Activated CD4-positive, alpha-beta memory T cell treated with anti-CD3 and anti-CD28 coated beads, Interleukin-2, amount 10 ng/mL, durations not matched to agents 7 days and 5 days (primary cell): ENCODE measurements around the gene DENND11. TPM values are rescaled to one million over a fixed set of nuclear protein-coding genes. Genes with fewer than 3 reads are reported as not detected.
A peak's percentile ranks its signal among the peaks of the same experiment; 100 is the strongest.

Source experiments
- CTCF ChIA-PET: fragments of 350-600 bp; sonication (Branson Sonifier 250); formaldehyde crosslinking; loops from one replicate; lab custom pipeline; 2021; ENCODE audit warnings: antibody characterized with exemption, inconsistent platforms; lab: Charles Lee
- POLR2A ChIA-PET: fragments of 350-600 bp; sonication (Branson Sonifier 250); formaldehyde crosslinking; loops from one replicate; lab custom pipeline; 2021; ENCODE audit warnings: antibody characterized with exemption; lab: Charles Lee
- DNase-seq: peaks from one replicate; pipeline ENCODE4 v3.0.0-alpha.2; 2020
- H3K27ac Mint-ChIP-seq: one replicate; pipeline ENCODE4 v1.8.0; 2021; ENCODE audit warnings: mild to moderate bottlenecking, mixed read lengths
- H3K27me3 Mint-ChIP-seq: one replicate; pipeline ENCODE4 v1.8.0; 2021; ENCODE audit warnings: mixed read lengths
- H3K36me3 Mint-ChIP-seq: one replicate; pipeline ENCODE4 v1.8.0; 2021; ENCODE audit warnings: low read depth, mixed read lengths
- H3K4me1 Mint-ChIP-seq: one replicate; pipeline ENCODE4 v1.8.0; 2021; ENCODE audit warnings: mixed read lengths
- H3K4me3 Mint-ChIP-seq: one replicate; pipeline ENCODE4 v1.8.0; 2021; ENCODE audit warnings: mild to moderate bottlenecking, mixed read lengths
- H3K9me3 Mint-ChIP-seq: one replicate; pipeline ENCODE4 v1.8.0; 2021; ENCODE audit warnings: mixed read lengths
- total RNA-seq, 2 experiments: library from RNA; stranded (reverse); gene quantifications; one replicate each; pipeline ENCODE4 v1.2.3, GENCODE V29; 2021

The DENND11 gene
- 10 to 100 TPM; 24.5 to 24.9 TPM for total RNA-seq

DNA sequence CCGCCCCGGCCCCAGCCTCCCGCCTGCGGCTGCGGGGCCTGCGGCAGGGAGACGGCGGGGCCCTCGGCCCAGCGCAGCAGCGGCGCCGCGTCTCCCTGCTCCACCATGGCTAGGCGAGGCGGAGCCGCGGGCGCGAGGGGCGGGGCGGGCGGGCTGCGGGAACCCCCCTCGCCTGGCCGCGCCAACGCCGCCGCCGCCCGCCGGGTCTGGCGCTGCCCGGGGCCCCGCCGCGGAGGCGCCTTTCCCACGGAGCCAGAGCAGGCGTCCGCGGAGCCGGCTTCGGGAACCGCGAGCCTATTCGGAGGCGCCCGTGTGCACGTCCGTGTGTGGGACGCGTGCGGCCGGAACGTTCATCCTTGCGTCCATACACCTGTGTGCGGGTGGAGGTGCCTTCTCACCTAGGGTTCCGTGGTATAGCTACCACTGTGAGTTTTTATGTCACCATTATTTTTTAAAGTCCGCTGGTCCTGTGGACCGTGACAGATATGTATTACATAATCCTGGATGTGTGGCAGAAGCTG lies at the start of gene DENND11:
DENND11 (minus strand) TSS at position 120 of the 521 bp plus-strand sequence; CDS start at position 107, 13 bp downstream.
- peak; percentile 52 for DNase-seq
- H3K36me3 Mint-ChIP-seq: peaks cover 4% of the 10 kb centered on the region
- peaks cover 30% of the 10 kb centered on the region for H3K27me3 Mint-ChIP-seq
- ChIA-PET POLR2A (interaction anchor here (0.6 to 3.6 kb wide), 16 partner anchors 8 to 152 kb away, joined by 3 to 46 read pairs (median 4); partner anchors contain the start of gene SSBP1), CTCF (interaction anchor here (1.5 to 4.2 kb wide), 3 partner anchors 36 to 48 kb away, joined by 6 to 26 read pairs (median 13); partner anchors contain the start of gene SSBP1)
- peak within 1 kb of the TSS; percentile 54 for H3K27ac Mint-ChIP-seq
- H3K4me3 Mint-ChIP-seq: peak within 1 kb of the TSS; percentile 79
- peaks cover 30% of the 10 kb centered on the region for H3K4me1 Mint-ChIP-seq
- H3K9me3 Mint-ChIP-seq: no peaks in the 10 kb centered on the region

DNA sequence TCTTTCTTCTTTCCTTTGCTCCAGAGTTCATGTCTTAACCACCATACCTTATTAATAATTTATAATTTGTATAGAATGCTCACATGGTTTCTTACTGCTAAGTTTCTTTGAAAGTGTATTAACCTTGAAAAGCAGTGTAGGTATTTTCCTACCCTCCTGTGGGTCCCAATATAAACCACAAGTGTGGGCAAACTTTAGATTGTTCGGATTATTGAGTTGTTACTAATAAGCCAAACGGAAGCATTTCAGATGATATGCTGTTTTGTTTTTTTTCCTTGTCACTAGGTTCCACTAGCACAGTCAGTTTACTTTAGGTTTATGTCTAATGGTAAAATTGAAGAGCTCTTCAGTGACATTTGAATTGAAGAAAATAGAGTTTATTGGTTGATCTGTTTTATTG lies 46.4 kb upstream of the DENND11 start:
- ChIA-PET CTCF (no interaction called here), POLR2A (interaction anchor here (1.4 kb wide), 1 partner anchor 88 kb away, joined by 3 read pairs; no protein-coding TSS in a partner anchor)
- Mint-ChIP-seq H3K4me1 (no peaks in the 10 kb centered on the region), H3K27ac (no peak overlapping the region), H3K4me3 (no peak overlapping the region), H3K27me3 (no peaks in the 10 kb centered on the region), H3K36me3 (peaks cover 75% of the 10 kb centered on the region), H3K9me3 (peaks cover 25% of the 10 kb centered on the region)
- no peak for DNase-seq

DNA sequence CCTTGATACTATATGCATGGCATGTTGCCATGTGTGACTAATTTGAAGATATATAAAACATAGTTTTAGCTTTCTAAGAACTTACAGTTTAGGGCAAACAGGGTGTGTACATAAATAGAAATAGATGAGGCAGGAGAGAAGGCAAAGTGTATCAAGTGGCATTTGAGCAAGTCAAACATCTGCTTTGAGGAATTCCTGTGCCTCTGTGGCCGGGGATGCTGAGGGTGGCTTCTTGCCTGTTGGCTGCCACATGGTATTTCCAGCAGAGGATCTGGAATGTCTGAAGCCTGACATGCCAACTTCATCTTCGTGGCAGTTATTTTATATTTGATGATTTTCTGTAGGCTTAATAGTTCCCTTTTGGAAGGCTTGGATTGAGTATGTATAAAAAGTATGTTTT lies 42.2 kb upstream of the DENND11 start:
- no peak overlapping the region for H3K4me3 Mint-ChIP-seq

DNA sequence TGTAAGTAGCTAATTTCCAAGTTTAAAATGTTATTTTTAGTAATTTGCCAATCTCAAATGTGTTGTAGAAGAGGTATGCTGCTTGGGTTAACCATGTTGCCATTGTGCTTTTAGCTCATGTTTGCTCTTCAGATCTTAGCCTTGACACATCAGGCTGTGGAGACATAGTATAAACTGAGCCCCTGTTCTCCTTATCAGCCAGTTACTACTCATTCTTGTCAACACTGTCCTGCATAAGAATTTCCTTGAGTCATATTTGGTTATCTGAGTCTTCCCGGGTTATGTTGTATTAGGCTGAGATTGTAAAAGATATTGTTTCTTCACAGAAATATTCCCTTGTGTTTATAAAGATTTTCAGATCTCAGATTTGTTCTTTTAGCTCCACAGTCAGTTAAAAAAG lies 40.3 kb upstream of the DENND11 start:
- POLR2A ChIA-PET: interaction anchor here (0.7 kb wide), 1 partner anchor 14 kb away, joined by 4 read pairs; no protein-coding TSS in a partner anchor
- Mint-ChIP-seq H3K36me3 (peaks cover 60% of the 10 kb centered on the region), H3K4me3 (no peak overlapping the region), H3K4me1 (peaks cover 36% of the 10 kb centered on the region), H3K9me3 (no peaks in the 10 kb centered on the region), H3K27ac (no peak overlapping the region), H3K27me3 (no peaks in the 10 kb centered on the region)
- CTCF ChIA-PET: interaction anchor here (1.1 to 1.6 kb wide), 2 partner anchors 11 to 44 kb away, joined by 3 to 4 read pairs; no protein-coding TSS in a partner anchor
- DNase-seq: no peak

More for the DNA sequence above, 42.2 kb upstream of the DENND11 start:
- H3K9me3 Mint-ChIP-seq: no peaks in the 10 kb centered on the region
- H3K27me3 Mint-ChIP-seq: no peaks in the 10 kb centered on the region
- H3K27ac Mint-ChIP-seq: no peak overlapping the region
- POLR2A ChIA-PET: no interaction called here
- CTCF ChIA-PET: no interaction called here
- peaks cover 65% of the 10 kb centered on the region for H3K36me3 Mint-ChIP-seq
- H3K4me1 Mint-ChIP-seq: peaks cover 26% of the 10 kb centered on the region
- no peak for DNase-seq

DNA sequence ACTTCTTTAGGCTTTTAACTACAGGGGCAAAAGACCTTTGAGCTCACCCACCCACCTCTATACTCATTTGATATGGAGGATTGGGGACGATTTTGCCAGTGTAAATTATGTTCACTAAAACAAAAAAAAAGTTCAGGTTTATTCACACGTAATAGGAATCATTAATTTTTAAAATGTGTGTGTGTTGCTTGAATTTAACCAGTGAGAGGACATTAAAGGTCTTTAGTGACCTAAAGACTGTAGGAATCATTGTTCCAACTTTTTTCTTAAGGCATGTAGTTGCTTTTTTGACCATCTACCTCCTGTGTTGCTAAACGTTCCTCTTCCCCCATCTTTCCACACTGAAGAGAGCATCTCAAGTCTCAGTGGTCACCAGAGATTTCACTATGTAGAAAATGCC lies 37.3 kb upstream of the DENND11 start:
- ChIA-PET POLR2A (interaction anchor here (1.3 to 3.4 kb wide), 11 partner anchors 15 to 725 kb away, joined by 3 to 30 read pairs (median 6); partner anchors contain the start of genes AGK and MRPS33), CTCF (interaction anchor here (0.7 to 4.5 kb wide), 10 partner anchors 11 to 189 kb away, joined by 4 to 71 read pairs (median 10); partner anchors contain the start of genes AGK and DENND11)
- no peaks in the 10 kb centered on the region for H3K27me3 Mint-ChIP-seq
- H3K9me3 Mint-ChIP-seq: no peaks in the 10 kb centered on the region
- H3K4me1 Mint-ChIP-seq: peaks cover 41% of the 10 kb centered on the region
- H3K36me3 Mint-ChIP-seq: peaks cover 44% of the 10 kb centered on the region
- H3K27ac Mint-ChIP-seq: no peak overlapping the region
- peak overlapping the region; percentile 94 for H3K4me3 Mint-ChIP-seq
- no peak for DNase-seq

DNA sequence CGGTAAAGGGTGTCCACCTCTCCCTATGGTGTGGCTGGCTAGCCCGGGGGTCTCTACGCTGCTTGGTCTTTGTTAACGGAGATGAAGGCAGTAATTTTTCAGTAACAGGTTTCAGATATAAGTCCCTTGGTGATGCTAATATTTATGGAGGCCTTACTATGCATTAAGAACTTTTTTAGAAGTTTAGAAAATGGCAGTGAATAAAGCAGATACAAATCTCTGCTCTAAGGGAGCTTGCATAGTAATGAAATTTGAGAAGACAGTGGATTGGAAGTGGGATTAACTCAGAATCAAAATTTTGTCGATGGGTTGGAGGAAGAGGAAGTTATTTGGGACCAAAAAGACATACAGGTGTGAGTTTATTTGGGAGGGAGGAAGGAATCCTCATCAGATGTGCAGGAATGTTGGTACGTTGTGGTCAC lies 36.6 kb upstream of the DENND11 start:
- Mint-ChIP-seq H3K36me3 (peaks cover 38% of the 10 kb centered on the region), H3K4me1 (peaks cover 41% of the 10 kb centered on the region), H3K9me3 (no peaks in the 10 kb centered on the region), H3K4me3 (peak overlapping the region; percentile 94), H3K27me3 (no peaks in the 10 kb centered on the region), H3K27ac (peak overlapping the region; percentile 93)
- ChIA-PET CTCF (interaction anchor here (0.7 to 4.5 kb wide), 24 partner anchors 8 to 724 kb away, joined by 3 to 71 read pairs (median 10); partner anchors contain the start of genes AGK, DENND11 and MRPS33), POLR2A (interaction anchor here (1.2 to 3.4 kb wide), 23 partner anchors 12 to 1262 kb away, joined by 3 to 46 read pairs (median 6); partner anchors contain the start of genes AGK, BRAF, DENND11 and MRPS33)
- no peak for DNase-seq

DNA sequence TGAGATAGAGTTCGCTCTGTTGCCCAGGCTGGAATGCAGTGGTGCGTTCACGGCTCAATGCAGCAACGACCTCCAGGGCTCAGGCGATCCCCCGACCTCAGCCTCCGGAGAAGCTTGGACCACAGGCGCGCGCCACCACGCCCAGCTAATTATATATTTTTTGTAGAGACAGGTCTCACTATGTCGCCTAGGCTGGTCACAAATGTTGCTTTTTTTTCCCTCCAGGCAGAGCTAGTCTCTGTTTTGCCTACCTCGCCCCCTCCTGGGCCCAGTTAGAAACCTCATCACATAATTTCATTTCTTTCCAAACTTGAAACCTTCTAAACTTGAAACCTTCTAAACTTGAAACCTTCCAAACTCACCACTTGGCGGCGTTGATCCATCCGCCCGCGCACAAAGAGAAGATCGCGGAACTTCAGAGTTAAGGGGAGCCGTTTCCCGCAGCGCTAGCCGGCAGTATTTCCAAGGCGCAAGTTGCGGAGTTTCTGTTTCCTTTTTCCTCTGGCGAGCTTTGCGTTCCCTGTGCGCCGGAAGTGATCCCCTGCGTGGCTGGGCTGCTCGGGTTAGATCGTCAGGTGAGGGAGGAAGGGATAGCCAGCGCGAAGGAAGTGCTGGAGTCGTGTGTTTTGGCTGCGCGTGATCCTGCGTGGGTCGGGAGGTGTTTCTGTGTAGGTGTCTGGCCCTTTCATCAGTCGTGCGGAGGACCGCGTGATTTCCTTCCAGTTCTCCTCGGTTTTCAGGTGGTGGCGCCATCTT lies 36.0 kb upstream of the DENND11 start, which contains the start of gene SSBP1:
SSBP1 (plus strand) TSS at position 523 of the 756 bp plus-strand sequence. CDS start 809 bp downstream, outside the sequence.
- ChIA-PET CTCF (interaction anchor here (0.6 to 4.5 kb wide), 32 partner anchors 9 to 1260 kb away, joined by 3 to 71 read pairs (median 7); partner anchors contain the start of genes AGK, DENND11 and MRPS33), POLR2A (interaction anchor here (0.5 to 3.4 kb wide), 33 partner anchors 9 to 1550 kb away, joined by 3 to 46 read pairs (median 5); partner anchors contain the start of genes AGK, BRAF, CASP2 and DENND11)
- Mint-ChIP-seq H3K36me3 (peaks cover 32% of the 10 kb centered on the region), H3K4me3 (peak within 1 kb of the TSS; percentile 94), H3K4me1 (peaks cover 41% of the 10 kb centered on the region), H3K27ac (peak within 1 kb of the TSS; percentile 93), H3K9me3 (no peaks in the 10 kb centered on the region), H3K27me3 (no peaks in the 10 kb centered on the region)
- peak; percentile 94 for DNase-seq

GRCh38 chr7:141737118-141737835 lies 35.3 kb upstream of the DENND11 start:
- peak; percentile 20 for DNase-seq
- H3K27me3 Mint-ChIP-seq: no peaks in the 10 kb centered on the region
- H3K9me3 Mint-ChIP-seq: no peaks in the 10 kb centered on the region
- H3K36me3 Mint-ChIP-seq: peaks cover 26% of the 10 kb centered on the region
- ChIA-PET CTCF (interaction anchor here (0.7 to 4.5 kb wide), 33 partner anchors 9 to 1260 kb away, joined by 3 to 71 read pairs (median 6); partner anchors contain the start of genes AGK, DENND11 and MRPS33), POLR2A (interaction anchor here (0.5 to 3.4 kb wide), 28 partner anchors 9 to 1260 kb away, joined by 3 to 46 read pairs (median 6); partner anchors contain the start of genes AGK, BRAF, DENND11 and MRPS33)
- peak overlapping the region; percentile 94 for H3K4me3 Mint-ChIP-seq
- peak overlapping the region; percentile 93 for H3K27ac Mint-ChIP-seq
- H3K4me1 Mint-ChIP-seq: peaks cover 38% of the 10 kb centered on the region

GRCh38 chr7:141731476-141732149 lies 29.6 kb upstream of the DENND11 start:
- Mint-ChIP-seq H3K9me3 (no peaks in the 10 kb centered on the region), H3K4me3 (no peak overlapping the region), H3K36me3 (no peaks in the 10 kb centered on the region), H3K27ac (no peak overlapping the region), H3K4me1 (peaks cover under 1% of the 10 kb centered on the region), H3K27me3 (no peaks in the 10 kb centered on the region)
- no peak for DNase-seq
- ChIA-PET CTCF (interaction anchor here (0.6 kb wide), 1 partner anchor 663 kb away, joined by 4 read pairs; no protein-coding TSS in a partner anchor), POLR2A (no interaction called here)

GRCh38 chr7:141729020-141729419 lies 27.1 kb upstream of the DENND11 start:
- ChIA-PET CTCF (interaction anchor here (1.7 to 2.0 kb wide), 2 partner anchors 9 to 75 kb away, joined by 7 to 10 read pairs; partner anchors contain the start of gene SSBP1), POLR2A (interaction anchor here (0.7 to 1.5 kb wide), 2 partner anchors 9 to 27 kb away, joined by 3 to 4 read pairs; no protein-coding TSS in a partner anchor)
- no peaks in the 10 kb centered on the region for H3K4me1 Mint-ChIP-seq
- no peaks in the 10 kb centered on the region for H3K36me3 Mint-ChIP-seq
- no peaks in the 10 kb centered on the region for H3K27me3 Mint-ChIP-seq
- H3K4me3 Mint-ChIP-seq: no peak overlapping the region
- H3K27ac Mint-ChIP-seq: no peak overlapping the region
- no peaks in the 10 kb centered on the region for H3K9me3 Mint-ChIP-seq
- DNase-seq: no peak

GRCh38 chr7:141722529-141722928 lies 20.6 kb upstream of the DENND11 start:
- H3K27me3 Mint-ChIP-seq: no peaks in the 10 kb centered on the region
- H3K36me3 Mint-ChIP-seq: no peaks in the 10 kb centered on the region
- H3K27ac Mint-ChIP-seq: no peak overlapping the region
- ChIA-PET CTCF (interaction anchor here (2.5 to 3.3 kb wide), 2 partner anchors 14 to 15 kb away, joined by 6 to 12 read pairs; partner anchors contain the start of gene SSBP1), POLR2A (interaction anchor here (2.4 kb wide), 1 partner anchor 15 kb away, joined by 9 read pairs; the partner anchor contains the start of gene SSBP1)
- no peak overlapping the region for H3K4me3 Mint-ChIP-seq
- H3K9me3 Mint-ChIP-seq: no peaks in the 10 kb centered on the region
- DNase-seq: no peak
- H3K4me1 Mint-ChIP-seq: no peaks in the 10 kb centered on the region
